ENCODE measurements around the gene LDB3.

DNA sequence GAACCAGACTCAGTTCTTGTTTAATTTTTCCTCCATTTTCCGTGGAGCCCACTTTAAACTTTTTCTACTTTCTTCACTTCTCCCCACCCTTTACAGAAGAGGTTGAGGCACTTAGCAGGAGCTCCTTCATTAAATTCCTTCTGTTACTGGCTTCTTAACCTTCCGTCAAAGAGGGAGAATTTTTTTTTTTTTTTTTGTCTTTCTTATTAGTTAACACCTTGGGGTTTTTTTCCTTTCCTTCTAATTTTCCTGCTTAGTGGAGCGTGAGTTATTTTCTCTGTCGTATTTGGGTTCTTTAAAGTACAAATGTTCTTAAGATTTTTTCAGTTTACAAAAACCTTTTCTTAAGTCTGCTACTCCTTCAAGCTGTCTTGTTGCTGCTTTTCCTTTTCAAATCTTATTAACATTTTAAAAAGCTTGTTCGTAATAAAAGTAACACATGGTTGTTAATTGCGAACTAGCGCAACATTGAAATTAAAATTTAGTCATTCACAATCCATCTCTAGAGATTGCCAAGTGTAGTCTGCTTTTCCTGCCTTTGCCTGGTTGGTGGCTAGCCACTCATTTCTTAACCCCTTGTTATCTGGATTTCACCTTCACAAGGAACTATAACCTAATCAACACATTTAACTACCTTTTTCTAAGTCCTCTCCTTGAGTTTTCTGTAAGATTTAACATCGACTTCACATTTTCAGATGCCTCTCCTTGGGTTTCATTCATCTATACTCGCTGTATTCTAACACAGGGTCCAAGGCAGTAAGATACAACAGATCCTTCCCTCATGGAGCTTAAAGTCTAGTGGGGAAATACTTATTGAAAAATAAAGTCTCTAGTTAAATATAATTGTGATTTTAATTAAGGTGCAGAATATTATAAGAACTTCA is 90.1 kb downstream of the LDB3 start:
- TF ChIP-seq POLR2AphosphoS5 (IDR thresholded peaks at IDR 0.05), result no peak
- TF ChIP-seq, protein P1, sequence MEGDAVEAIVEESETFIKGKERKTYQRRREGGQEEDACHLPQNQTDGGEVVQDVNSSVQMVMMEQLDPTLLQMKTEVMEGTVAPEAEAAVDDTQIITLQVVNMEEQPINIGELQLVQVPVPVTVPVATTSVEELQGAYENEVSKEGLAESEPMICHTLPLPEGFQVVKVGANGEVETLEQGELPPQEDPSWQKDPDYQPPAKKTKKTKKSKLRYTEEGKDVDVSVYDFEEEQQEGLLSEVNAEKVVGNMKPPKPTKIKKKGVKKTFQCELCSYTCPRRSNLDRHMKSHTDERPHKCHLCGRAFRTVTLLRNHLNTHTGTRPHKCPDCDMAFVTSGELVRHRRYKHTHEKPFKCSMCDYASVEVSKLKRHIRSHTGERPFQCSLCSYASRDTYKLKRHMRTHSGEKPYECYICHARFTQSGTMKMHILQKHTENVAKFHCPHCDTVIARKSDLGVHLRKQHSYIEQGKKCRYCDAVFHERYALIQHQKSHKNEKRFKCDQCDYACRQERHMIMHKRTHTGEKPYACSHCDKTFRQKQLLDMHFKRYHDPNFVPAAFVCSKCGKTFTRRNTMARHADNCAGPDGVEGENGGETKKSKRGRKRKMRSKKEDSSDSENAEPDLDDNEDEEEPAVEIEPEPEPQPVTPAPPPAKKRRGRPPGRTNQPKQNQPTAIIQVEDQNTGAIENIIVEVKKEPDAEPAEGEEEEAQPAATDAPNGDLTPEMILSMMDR (IDR thresholded peaks at IDR 0.05), result no peak
- no peak for TF ChIP-seq POLR2A (IDR thresholded peaks at IDR 0.05)
- TF ChIP-seq EP300 (IDR thresholded peaks at IDR 0.05), result no peak

All from upper lobe of left lung (tissue), 4 donors.